Sciatic nerve (tissue), 2 donors: ENCODE data around the gene C16orf96. TPM values are rescaled to one million over a fixed set of nuclear protein-coding genes. Genes with fewer than 3 reads are reported as not detected.

Experiments used
- ATAC-seq: fragments of 200-7000 bp; cut with Tn5 transposase; one replicate; pipeline ENCODE4 v1.9.1; 2020; ENCODE audit warnings: mild to moderate bottlenecking, moderate library complexity
- DNase-seq: peaks from one replicate; pipeline ENCODE4 v3.0.0-alpha.2; 2020; ENCODE audit warnings: low spot score
- intact Hi-C: fragments of 100-400 bp; cut with DNase I; formaldehyde crosslinking; loops from one replicate; pipeline ENCODE4 v1.14.2; 2022
- total RNA-seq: library from RNA; stranded (reverse); fragmentation: NEBNext Ultra II Directional; extraction: Animal tissue kit (Norgen Biotek cat#: 25700); gene quantifications from one replicate; pipeline ENCODE4 v1.2.1, GENCODE V29; 2021
- donor health status: DM: no; HTN: no; CAD: no.
- donor health status: DM: no; HTN: no; CAD: no.

C16orf96 gene
- total RNA-seq, 1 donor from 2014 or later, result 0.22 TPM

GRCh38 chr16:4611337-4612021 lies 55.3 kb downstream of the C16orf96 start:
- intact Hi-C loops, result no loop called here
- ATAC-seq (no peak), DNase-seq (no peak)

DNA sequence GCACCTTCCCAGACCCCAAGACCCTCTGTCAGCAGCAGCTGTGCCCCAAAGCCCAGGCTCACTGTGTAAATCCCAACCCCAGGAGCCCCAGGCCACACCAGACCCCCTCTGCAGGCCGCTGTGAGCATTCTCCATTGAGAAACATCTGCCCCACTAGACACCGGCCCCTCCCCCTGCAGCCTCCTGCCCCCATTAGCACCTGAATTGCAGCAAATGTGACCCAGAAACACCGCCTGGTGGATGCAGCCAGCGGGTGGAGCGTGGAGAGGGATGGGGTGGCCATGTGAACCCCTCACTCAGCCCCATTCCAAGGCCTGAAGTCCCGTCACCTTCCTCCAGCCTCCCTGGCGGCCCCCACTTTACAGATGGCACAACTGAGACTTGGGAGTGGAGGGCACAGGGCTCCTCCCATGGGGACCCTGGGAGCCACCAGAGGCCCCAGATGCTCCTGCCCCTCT lies 56.4 kb downstream of the C16orf96 start:
- no peak for ATAC-seq
- intact Hi-C loops, result no loop called here
- DNase-seq, result no peak

- intact Hi-C loops, result no loop called here
- ATAC-seq, result no peak
- DNase-seq, result no peak
These were observed 57.0 kb downstream of the C16orf96 start for GRCh38 chr16:4612977-4613635.

- ATAC-seq (no peak), DNase-seq (no peak)
- intact Hi-C loops, result no loop called here
These were observed 57.8 kb downstream of the C16orf96 start for GRCh38 chr16:4613636-4614570.

DNA sequence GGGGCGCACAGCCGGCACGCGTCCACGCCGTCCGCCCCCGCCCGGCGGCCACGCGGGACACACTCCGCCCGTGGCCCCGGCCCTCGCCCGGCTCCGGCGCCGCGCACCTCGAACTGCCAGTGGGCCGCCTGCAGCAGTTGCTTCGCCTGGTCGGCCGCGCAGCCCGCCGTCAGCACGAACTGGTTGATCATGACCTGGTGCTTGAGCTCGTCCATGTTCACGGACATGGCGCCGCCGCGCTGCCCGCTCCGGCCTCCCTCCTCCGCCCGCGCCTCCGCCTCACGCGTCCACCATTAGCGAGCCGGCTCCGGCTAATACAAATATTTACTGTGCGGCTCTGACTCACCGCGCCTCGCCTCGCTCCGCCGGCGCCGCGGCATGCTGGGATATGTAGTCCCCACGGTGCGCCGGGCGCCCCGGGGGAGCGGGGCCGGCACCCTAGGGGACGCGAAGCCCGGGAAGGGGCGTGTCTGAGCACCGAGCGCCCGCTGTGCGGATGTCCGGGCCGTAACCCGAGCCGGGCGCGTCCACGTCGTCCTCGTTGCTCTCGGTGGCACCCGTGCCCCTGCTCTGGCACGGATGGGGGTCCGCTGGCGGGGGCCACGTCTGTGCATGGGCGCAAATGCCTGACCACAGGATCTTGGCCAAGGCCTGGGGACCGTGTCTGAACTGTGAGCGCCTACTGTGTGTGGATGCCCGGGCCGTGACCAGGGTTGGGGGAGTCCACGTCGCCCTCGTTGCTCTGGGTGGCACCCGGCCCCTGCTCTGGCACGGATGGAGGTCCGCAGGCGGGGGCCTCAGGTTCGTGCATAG lies 58.6 kb downstream of the C16orf96 start, which contains the start of gene UBALD1:
UBALD1 (minus strand) TSS at position 318 of the 813 bp plus-strand sequence; CDS start at position 227, 91 bp downstream.
- ATAC-seq (peak; percentile 68), DNase-seq (peak; percentile 86)
- intact Hi-C loops, result no loop called here

DNA sequence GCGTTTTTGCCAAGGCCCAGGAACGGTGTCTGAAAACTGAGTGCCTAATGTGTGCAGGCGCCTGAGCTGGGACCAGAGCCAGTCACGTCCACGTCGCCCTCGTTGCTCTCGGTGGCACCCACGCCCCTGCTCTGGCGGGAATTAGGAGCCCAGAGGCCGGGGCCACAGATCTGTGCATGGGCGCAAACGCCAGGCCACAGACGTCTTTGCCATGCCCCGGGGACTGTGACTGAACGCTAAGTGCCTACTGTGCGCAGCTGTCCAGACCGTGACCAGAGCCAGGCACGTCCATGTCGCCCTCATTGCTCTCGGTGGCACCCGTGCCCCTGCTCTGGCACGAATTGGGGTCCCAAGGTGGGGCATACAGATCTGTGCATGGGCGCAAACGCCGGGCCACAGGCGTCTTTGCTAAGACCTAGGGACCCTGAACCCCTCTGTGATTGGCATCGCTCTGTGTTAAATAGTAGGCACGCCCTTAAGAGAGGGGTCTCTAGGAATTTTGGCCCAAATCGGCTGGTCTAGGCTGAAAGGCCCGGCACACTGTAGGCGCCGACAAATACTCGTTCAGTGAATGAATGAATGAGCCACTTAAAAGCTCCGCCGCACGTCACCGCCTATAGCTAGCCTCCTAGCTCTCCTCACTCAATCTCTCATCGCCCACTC lies 59.4 kb downstream of the C16orf96 start:
- intact Hi-C loops, result no loop called here
- ATAC-seq (peak; percentile 0), DNase-seq (peak; percentile 77)

DNA sequence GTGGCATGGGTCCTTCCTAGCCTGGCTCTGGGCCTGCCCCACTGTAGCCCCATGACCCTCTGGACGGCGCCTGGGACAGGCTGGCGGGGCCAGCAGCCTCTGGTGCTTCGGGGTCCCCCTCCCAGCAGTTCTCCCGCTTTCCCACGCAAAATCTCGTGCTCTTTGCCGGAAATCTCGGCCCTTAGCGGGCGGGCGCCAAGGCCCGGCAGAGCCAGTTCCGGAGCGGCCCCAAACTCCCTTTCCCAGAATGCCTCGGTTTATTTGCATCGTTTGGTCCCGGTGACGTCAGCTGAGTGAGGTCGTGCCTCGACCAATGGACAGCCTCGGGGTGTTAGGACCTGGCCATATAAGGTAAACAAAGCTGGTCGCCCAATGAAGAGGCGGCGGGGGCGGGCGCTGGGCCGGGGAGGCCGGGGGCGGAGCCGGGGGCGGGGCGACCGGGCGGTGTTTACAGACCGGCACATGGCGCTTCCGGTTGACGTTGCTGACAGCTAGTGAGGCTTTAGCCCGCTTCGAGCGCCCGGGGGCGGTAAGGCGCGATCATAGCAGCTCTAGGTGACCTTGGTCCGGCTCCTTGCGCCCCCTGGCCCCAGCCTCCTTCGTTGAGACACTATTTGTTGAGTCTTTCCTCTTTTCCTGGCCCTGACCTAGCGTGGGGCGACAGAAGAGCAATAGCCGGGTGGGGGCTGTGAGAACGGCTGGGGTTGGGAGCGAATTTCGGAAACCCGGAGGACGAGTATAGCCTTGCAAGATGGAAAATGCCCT lies 60.1 kb downstream of the C16orf96 start:
- peak; percentile 99 for DNase-seq
- peak; percentile 93 for ATAC-seq
- intact Hi-C loops, result no loop called here

GRCh38 chr16:4617880-4618279 lies 61.7 kb downstream of the C16orf96 start:
- ATAC-seq, result no peak
- intact Hi-C loops, result no loop called here
- no peak for DNase-seq

DNA sequence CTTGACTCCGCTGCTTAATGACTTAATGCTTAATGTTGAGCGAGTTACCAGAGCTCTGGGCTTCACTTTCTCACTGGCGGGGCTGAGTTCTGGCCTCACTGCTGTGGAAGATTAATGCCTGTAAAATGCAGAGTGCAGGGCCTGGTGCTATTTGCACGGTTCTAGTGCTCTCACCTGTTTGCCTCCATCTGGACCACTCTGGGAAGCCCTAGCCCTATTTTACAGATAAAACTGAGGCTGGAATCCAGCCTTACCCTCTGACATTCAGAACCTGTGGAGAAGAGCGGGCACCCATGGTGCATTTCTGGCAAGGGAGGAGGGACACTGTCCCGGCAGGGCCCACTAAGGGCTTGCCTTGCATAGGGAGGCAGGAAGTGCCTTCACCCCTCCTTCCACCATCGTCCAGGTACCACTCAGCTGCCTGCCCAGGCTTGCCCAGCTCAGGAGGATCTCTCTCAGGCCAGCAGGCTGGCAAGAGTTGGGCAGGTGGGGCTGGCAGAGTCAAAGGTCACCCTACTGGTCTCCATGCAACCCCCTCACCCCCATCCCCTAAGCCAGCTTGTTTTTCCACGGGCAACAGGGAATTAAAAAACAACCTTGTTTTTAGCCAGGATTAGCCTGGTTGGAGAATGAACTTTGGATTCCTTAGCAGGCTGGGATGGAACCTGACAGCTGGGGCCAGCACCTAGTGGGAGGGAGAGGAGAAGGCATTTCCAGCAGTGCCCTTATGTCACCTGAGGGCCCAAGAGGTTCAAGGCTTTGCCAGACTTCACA lies 62.7 kb downstream of the C16orf96 start:
- ATAC-seq, result no peak
- no peak for DNase-seq
- intact Hi-C loops, result no loop called here

DNA sequence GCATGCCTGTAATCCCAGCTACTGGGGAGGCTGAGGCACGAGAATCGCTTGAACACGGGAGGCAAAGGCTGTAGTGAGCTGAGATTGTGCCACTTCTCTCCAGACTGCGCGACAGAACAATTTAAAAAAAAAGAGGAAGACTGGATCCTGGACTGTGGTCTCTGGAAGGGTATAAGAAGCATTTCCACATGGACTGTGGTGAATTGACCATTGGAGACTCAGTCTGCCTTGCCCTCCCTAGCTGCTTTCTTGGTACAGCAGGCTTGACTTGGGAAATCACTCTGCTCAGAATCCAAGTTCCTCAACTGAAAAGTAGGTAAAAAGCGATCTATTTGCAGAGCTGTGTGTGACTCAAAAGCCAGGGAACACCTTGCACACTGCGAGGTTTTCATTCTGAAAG lies 67.5 kb downstream of the C16orf96 start:
- DNase-seq (no peak), ATAC-seq (no peak)
- intact Hi-C loops, result no loop called here

DNA sequence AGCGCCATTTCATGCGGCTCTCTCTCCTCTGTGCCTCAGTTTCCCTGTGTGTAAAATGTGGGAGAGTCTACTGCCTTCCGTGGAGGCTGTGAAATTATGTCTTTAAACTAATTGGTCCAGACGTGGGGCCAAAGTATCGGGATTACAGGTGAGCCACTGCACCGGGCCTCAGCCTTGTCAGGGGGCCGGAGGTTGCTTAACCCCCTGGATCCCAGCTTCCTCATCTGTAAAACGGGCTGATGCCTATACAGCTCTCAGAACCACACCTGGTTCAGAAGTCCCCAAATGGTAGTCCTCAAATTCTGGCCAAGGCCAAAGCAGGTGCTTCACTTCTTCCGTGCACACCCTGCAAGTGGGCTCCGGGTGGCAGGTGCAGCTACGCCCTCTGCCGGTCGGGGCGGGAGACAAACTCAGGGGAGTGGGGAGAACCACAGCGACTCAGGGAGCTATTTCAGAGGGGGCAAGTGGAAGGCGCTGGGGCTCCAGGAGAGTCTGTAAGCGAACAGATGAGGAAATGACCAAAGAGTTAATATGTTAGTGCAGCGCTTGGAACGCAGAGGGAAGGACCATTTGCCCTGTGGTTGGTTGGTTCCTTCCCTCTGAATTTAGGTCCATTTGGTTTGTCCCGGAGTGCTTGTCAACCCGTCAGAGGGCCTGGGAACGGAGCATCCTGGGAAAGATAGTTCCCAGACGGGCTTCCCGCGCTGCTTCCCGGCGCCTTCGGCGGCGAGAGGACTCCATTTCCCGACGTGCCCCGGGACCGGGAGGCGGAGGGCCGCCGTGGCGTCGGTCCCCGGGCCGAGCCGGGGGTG lies 68.1 kb downstream of the C16orf96 start, which contains the start of gene MGRN1:
MGRN1 (plus strand) TSS at position 812 of the 812 bp plus-strand sequence. CDS start 135 bp downstream, outside the sequence.
- DNase-seq (peak; percentile 96), ATAC-seq (peak; percentile 99)
- intact Hi-C loops, result no loop called here

DNA sequence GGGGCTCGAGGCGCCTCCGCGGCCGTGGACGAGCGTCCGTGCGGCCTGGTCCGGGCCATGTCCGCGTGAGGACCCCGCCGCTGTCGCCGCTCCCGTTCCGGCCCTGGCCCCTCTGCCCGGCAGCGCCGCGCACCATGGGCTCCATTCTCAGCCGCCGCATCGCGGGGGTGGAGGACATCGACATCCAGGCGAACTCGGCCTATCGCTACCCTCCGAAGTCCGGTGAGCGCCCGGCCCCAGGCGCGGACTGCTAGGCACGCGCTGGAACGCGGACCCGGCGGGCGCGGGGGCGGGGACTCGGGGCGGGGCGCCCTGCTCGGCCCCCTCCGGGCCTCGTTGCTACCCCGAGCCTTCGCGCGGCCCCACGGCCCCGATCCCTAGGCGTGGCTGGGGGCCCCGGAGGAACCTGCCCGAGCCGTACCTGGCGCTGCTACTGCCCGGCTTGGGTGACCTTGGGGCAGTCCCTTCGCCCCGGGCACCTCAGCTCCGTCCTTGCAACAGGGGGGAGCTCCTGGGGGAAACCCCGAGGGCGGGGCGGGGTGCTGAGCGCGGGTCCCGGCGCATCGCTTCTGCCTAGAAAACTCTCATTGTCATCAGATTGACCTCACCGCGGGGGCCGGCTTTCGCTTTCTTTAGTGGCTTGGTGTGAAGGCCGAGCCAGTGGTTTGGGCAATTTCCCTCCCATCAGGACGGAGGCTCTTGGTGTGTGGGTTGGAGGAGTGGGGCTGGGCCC lies 68.9 kb downstream of the C16orf96 start:
- intact Hi-C loops, result no loop called here
- peak; percentile 23 for ATAC-seq
- DNase-seq, result peak; percentile 83

DNA sequence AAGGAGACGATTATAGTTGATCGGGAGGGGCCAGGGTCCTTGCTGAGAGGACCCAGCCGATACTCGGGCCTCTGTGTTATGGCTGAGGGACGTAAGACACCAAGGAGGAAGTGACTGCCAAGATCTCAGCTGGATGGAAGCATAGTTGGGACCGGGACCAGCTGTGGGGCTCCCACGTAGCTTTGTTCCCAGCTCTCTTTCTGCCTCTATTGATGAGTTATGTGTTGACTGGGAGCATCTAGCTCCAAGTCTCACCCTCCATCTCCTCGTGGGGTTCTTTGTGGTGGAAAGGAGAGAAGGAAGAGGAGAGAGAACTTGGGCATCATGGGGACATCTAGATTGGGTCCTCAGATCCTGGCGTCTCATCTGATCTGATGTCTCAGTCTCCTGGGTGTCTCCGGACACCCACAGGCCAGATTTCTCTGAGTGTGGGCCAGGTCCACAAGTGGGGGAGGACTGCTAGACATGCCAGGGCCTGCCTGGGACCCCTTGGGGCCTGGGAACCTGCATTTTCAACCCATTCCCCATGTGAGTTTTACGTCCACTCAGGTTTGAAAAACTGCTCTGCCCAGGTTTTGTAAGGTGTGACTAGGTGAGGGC lies 69.5 kb downstream of the C16orf96 start:
- ATAC-seq (peak; percentile 2), DNase-seq (no peak)
- intact Hi-C loops, result no loop called here

DNA sequence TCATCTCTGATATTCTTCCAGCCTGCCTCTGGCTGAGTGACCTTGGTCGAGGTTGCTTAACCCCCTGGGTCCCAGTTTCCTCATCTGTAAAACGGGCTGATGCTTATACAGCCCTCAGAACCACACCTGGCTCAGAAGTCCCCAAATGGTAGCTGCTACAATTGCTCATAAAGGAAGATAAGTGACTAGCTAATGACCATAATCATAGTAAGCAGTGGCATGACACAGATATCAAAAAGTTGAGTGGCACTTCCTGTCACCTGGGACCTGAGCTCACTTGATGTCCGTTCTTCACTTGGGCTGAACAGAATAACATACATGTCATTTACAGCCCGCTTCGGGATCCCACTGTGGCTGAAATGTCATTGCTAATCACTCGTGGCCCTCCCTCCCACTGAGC lies 70.3 kb downstream of the C16orf96 start:
- DNase-seq (no peak), ATAC-seq (no peak)
- intact Hi-C loops, result no loop called here

DNA sequence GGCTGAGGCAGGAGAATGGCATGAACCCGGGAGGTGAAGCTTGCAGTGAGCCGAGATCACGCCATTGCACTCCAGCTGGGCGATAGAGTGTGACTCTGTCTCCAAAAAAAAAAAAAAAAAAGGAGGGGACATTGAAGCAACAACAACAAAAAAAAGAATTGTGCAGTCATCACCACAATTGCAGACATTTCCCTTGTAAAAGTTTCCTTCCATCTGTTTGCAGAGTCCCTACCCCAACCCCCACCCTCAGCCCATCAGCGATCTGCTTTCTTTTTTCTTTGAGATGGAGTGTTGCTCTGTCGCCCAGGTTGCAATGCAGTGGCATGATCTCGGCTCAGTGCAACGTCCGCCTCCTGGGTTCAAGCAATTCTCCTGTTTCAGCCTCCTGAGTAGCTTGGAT lies 72.1 kb downstream of the C16orf96 start:
- DNase-seq (no peak), ATAC-seq (no peak)
- intact Hi-C loops, result no loop called here
